Naive thymus-derived CD8-positive, alpha-beta T cell (primary cell): ENCODE measurements around the gene ENTR1. TPM values are rescaled to one million over a fixed set of nuclear protein-coding genes. Genes with fewer than 3 reads are reported as not detected.

Experiments
- ATAC-seq, 2 donors: fragments of 150-1000 bp; cut with Tn5 transposase in 1 of 2; sonication (Bioruptor Pico), chemical (Tn5 transposase) in 1 of 2; 1 replicate in 1 of 2; 2 replicates in 1 of 2; pipeline ENCODE4 v1.10.0; 2021; ENCODE audit warnings: mild to moderate bottlenecking in 2 of 2, moderate library complexity in 2 of 2
- POLR2A ChIA-PET: fragments of 350-600 bp; sonication (Branson Sonifier 250); formaldehyde crosslinking; loops from one replicate; lab custom pipeline; 2021; ENCODE audit warnings: antibody characterized with exemption; lab: Charles Lee
- DNase-seq, 10 donors: peaks; one replicate each; pipeline versions ENCODE4 v3.0.0 to v3.0.0-alpha.2; 2020 to 2022
- H3K27ac Mint-ChIP-seq, 10 donors: one replicate each; pipeline ENCODE4 v1.8.0; 2020 to 2022; ENCODE audit warnings: mild to moderate bottlenecking in 10 of 10, mixed read lengths in 10 of 10, moderate library complexity in 4 of 10, inconsistent platforms in 1 of 10
- H3K27me3 Mint-ChIP-seq, 5 donors: one replicate each; pipeline ENCODE4 v1.8.0; 2021 to 2022; ENCODE audit warnings: mixed read lengths in 5 of 5
- H3K36me3 Mint-ChIP-seq, 3 donors: one replicate each; pipeline ENCODE4 v1.8.0; 2020 to 2022; ENCODE audit warnings: mixed read lengths in 3 of 3, mild to moderate bottlenecking in 2 of 3, inconsistent platforms in 1 of 3
- H3K4me1 Mint-ChIP-seq, 4 donors: one replicate each; pipeline ENCODE4 v1.8.0; 2021 to 2022; ENCODE audit warnings: mixed read lengths in 4 of 4
- H3K4me3 Mint-ChIP-seq, 10 donors: one replicate each; pipeline ENCODE4 v1.8.0; 2020 to 2022; ENCODE audit warnings: mild to moderate bottlenecking in 10 of 10, mixed read lengths in 10 of 10, moderate library complexity in 6 of 10, inconsistent platforms in 1 of 10
- H3K9me3 Mint-ChIP-seq, 9 donors: one replicate each; pipeline ENCODE4 v1.8.0; 2020 to 2022; ENCODE audit warnings: mixed read lengths in 9 of 9, mild to moderate bottlenecking in 3 of 9, inconsistent platforms in 1 of 9, moderate library complexity in 1 of 9
- polyA plus RNA-seq, 3 donors: library from polyadenylated mRNA; unstranded; fragments of 300-500 nt; fragmentation: Illumina TruSeq; gene quantifications; one replicate each; pipeline ENCODE4 v1.2.3, GENCODE V29; 2021
- total RNA-seq, 8 experiments: library from RNA in 2 of 8; stranded (reverse) in 2 of 8; gene quantifications; one replicate each; pipeline ENCODE4 v1.2.3 and lab custom pipeline; 2021 to 2026

Gene ENTR1
- total and polyA plus RNA-seq, 5 experiments from 2014 or later, result 9.7 to 96.0 (median 16.8) TPM

DNA sequence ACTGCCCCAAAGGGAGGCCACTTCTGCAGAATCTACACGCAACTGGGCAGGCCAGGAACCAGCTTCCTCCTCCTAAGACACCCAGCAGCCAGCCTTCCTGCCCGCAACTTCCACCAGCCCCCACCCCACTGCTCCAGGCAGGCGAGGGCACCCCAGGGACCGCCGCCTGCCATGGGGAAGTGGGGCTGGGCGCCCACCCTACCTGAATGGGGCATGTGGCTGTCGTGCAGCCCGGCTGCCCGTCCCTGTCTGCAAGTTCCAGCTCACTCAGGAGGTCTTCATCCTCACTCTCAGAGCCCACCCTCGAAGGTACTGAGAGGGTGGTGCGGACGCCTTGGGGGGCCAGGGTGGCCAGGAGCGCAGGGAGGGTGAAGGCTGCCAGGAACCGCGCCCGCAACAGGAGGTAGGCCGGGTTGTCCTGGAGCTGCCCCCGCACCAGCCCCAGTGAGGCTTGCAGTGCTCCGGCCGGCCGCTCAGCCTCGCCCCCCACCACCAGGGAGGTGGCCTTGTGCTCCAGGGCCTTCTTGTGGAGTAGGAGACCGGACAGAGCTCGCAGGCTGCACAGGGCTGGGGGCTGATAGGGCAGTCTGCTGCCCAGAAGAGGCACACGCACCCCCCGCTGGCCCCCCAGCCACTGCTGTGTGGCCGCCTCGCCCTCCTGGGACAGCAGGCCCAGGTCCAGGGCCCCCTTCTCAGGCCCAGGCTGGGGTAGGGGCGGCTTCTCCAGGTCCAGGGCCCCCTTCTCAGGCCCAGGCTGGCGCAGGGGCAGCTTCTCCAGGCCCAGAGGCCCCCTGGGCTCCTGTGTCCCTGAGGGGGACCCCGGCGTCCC is 32.9 kb downstream of the ENTR1 start:
- H3K27ac Mint-ChIP-seq, result no peak overlapping the region
- no peaks in the 10 kb centered on the region for H3K9me3 Mint-ChIP-seq
- peaks cover 0 to 5% (median 0%) of the 10 kb centered on the region in 4 donors for H3K4me1 Mint-ChIP-seq
- POLR2A ChIA-PET, result interaction anchor here (0.8 kb wide), 1 partner anchor 14 kb away, joined by 4 read pairs; the partner anchor contains the start of gene DNLZ
- DNase-seq (no peak), ATAC-seq (no peak)
- peaks cover 0 to 8% (median 0%) of the 10 kb centered on the region in 3 donors for H3K36me3 Mint-ChIP-seq
- H3K4me3 Mint-ChIP-seq, result no peak overlapping the region
- H3K27me3 Mint-ChIP-seq, result no peaks in the 10 kb centered on the region

DNA sequence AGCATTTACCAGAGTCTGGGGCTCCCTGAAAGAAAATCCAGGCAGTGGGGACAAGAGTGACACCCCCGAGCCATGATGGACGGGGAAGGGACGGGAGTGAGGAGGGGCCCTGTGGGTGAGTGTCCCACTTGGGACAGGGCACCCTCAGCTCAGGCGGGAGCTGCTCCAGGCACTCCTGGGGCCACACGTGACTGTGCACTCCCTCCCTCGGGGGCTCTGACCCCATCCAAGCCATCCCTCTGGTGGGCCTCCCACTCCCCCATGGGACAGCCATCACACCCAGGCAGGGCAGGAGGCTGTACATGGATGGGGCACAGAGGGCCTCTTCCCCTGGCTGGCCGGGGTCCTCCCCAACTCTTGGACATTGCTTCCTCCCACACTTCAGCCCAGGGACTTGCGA is 34.0 kb downstream of the ENTR1 start:
- ATAC-seq (no peak), DNase-seq (no peak)
- peaks cover 0 to 5% (median 0%) of the 10 kb centered on the region in 4 donors for H3K4me1 Mint-ChIP-seq
- POLR2A ChIA-PET, result interaction anchor here (0.8 kb wide), 1 partner anchor 13 kb away, joined by 4 read pairs; the partner anchor contains the start of gene DNLZ
- H3K4me3 Mint-ChIP-seq, result no peak overlapping the region
- H3K36me3 Mint-ChIP-seq, result peaks cover 0 to 8% (median 0%) of the 10 kb centered on the region in 3 donors
- H3K27me3 Mint-ChIP-seq, result no peaks in the 10 kb centered on the region
- no peaks in the 10 kb centered on the region for H3K9me3 Mint-ChIP-seq
- H3K27ac Mint-ChIP-seq, result no peak overlapping the region

DNA sequence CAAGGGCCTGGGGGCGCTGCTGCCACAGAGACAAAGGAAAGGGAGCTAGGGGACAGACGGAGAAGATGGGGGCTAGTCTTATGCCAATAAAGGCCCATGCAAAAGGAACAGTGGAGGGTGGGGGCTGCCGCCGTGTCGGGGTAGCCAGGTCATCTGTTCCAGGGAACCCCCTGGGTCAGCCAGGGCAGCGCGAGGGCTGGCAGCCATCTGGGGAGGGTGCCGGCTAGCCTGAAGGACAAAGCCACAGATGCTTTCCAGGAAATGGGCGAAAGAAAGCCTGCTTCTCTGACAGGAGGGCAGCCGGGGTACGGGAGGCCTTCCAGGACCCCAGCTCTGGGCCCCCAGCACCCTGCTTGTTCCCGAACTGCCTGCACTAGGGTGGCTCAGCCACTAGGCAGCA is 35.3 kb downstream of the ENTR1 start:
- H3K27ac Mint-ChIP-seq, result no peak overlapping the region
- no peaks in the 10 kb centered on the region for H3K27me3 Mint-ChIP-seq
- POLR2A ChIA-PET, result no interaction called here
- DNase-seq, result no peak
- ATAC-seq, result no peak
- peaks cover 0 to 5% (median 0%) of the 10 kb centered on the region in 3 donors for H3K36me3 Mint-ChIP-seq
- peaks cover 0 to 5% (median 0%) of the 10 kb centered on the region in 4 donors for H3K4me1 Mint-ChIP-seq
- no peak overlapping the region for H3K4me3 Mint-ChIP-seq
- no peaks in the 10 kb centered on the region for H3K9me3 Mint-ChIP-seq

DNA sequence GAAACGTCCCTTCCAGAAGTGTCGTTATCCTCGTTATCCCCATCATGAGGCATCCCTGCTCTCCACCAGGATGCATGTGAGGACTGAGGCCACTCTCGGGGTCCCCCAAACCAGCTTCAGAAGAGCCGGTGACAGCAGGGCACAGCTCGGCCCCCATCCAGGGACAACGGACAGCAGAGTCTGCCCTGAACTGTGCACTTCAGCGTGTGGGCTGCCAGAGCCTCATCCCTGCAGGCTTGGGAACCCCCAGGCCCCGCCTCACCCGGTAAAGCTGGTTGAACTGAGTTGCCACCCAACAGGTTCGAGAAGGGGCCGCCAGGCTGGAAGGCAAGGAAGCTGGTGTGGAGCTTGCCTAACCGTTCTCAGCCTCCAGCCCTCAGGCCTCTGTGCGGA is 36.2 kb downstream of the ENTR1 start:
- DNase-seq, result no peak
- ATAC-seq, result no peak
- H3K27me3 Mint-ChIP-seq, result no peaks in the 10 kb centered on the region
- POLR2A ChIA-PET, result interaction anchor here (1.4 kb wide), 1 partner anchor 9 kb away, joined by 3 read pairs; no protein-coding TSS in a partner anchor
- peak overlapping the region in 1 of 10 donors; percentile 73 for H3K27ac Mint-ChIP-seq
- H3K4me1 Mint-ChIP-seq, result peaks cover 0 to 5% (median 0%) of the 10 kb centered on the region in 4 donors
- no peaks in the 10 kb centered on the region for H3K9me3 Mint-ChIP-seq
- H3K4me3 Mint-ChIP-seq, result no peak overlapping the region
- peaks cover 0 to 5% (median 0%) of the 10 kb centered on the region in 3 donors for H3K36me3 Mint-ChIP-seq

DNA sequence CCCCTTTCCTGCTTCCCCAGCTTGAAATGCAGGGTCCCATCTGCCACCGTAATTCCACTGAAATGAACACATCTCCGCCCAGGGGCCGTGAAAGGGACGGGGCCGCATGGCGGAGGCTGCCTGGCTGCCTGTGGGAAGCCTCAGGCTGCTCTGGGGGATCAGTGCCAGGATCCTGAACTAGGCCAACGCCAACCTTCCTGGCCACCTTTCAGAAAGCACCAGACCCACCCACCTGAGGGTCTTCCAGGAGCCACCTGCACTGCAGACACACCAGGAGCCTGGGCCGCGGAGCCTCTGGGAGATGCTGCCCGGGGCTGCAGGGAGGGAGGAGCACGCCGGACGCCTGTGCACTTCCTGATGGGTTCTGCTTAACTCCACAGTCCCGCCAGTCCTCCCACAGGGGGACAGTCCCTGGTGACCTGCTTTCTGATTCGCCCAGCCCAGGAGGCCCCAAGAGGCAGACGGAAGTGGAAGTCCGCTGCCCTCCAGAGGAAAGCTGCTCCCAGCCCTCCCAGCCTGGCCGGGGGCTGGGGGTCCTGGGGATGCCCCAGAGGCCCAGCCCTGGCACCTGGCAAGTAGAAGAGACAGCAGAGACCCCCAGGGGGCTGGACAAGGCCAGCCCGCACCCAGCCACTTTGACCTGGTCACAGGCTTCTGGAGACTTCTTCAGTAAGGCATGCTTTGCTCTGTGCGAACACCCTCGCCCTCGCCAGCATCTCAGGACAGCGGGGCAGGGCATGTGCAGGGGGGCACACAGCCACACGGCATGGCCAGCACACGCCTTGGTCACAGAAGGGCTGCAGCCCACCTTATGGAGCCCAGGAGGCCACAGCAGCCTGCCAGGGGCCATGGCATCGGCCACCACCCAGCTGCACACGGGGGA is 36.9 kb downstream of the ENTR1 start, which contains the start of gene CARD9:
Gene CARD9 (minus strand): TSS at position 370 of the 883 bp plus-strand sequence. CDS start 1,591 bp downstream, outside the sequence.
- H3K27me3 Mint-ChIP-seq, result no peaks in the 10 kb centered on the region
- POLR2A ChIA-PET, result interaction anchor here (1.4 to 1.9 kb wide), 2 partner anchors 8 to 10 kb away, joined by 3 to 6 read pairs; partner anchors contain the start of gene DNLZ
- H3K4me3 Mint-ChIP-seq, result peak within 1 kb of the TSS in 2 of 10 donors; percentile 26 to 58
- H3K4me1 Mint-ChIP-seq, result peaks cover 0 to 5% (median 0%) of the 10 kb centered on the region in 4 donors
- ATAC-seq (no peak), DNase-seq (no peak)
- H3K36me3 Mint-ChIP-seq, result no peaks in the 10 kb centered on the region
- H3K27ac Mint-ChIP-seq, result peak within 1 kb of the TSS in 2 of 10 donors; percentile 31 to 73
- no peaks in the 10 kb centered on the region for H3K9me3 Mint-ChIP-seq

DNA sequence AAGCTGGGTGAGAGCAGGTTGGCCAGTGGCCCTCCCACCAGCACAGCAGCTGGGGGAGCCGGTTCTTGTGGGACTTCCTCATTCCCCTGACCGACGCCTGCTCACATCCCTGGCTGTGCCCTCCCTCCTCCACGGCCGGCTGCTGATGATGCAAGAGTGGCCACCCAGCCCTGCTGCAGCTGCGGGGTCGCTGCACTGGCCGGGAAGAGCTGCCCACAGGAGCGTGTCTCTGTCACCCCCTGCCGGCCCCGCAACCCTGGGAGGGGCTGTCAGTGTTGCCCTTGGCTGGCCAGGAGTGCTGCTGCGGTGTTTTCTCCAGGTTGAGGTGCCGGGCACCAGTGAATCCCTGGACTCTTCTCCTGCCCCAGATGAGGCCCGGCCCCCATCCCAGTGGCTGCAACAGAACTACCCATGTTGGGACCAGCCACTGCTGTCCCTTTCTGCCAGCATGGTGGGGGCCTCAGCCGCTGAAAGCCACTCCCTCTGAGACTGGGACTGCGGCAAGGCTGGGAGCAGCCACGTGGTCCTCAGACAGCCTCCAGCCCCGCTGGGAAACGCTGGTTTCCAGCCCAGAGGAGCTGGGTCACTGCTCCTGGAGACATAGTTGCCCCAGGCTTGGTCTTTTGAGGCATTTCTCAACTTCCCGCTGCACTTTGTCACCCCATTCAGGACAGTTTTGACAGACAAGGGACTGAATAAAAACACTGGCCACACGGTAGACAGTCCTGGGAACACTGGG is 37.7 kb downstream of the ENTR1 start:
- H3K36me3 Mint-ChIP-seq, result no peaks in the 10 kb centered on the region
- no peak for ATAC-seq
- peaks cover 0 to 5% (median 0%) of the 10 kb centered on the region in 4 donors for H3K4me1 Mint-ChIP-seq
- POLR2A ChIA-PET, result interaction anchor here (1.9 kb wide), 1 partner anchor 9 kb away, joined by 6 read pairs; the partner anchor contains the start of gene DNLZ
- peak overlapping the region in 1 of 10 donors; percentile 31 for H3K27ac Mint-ChIP-seq
- no peak for DNase-seq
- no peaks in the 10 kb centered on the region for H3K27me3 Mint-ChIP-seq
- no peaks in the 10 kb centered on the region for H3K9me3 Mint-ChIP-seq
- H3K4me3 Mint-ChIP-seq, result peak overlapping the region in 2 of 10 donors; percentile 26 to 58

GRCh38 chr9:136372006-136372405 is 38.4 kb downstream of the ENTR1 start:
- POLR2A ChIA-PET, result interaction anchor here (0.6 to 1.9 kb wide), 2 partner anchors 9 to 270 kb away, joined by 5 to 6 read pairs; partner anchors contain the start of gene DNLZ
- peaks cover 0 to 5% (median 0%) of the 10 kb centered on the region in 4 donors for H3K4me1 Mint-ChIP-seq
- no peak overlapping the region for H3K4me3 Mint-ChIP-seq
- no peaks in the 10 kb centered on the region for H3K27me3 Mint-ChIP-seq
- no peaks in the 10 kb centered on the region for H3K36me3 Mint-ChIP-seq
- DNase-seq (no peak), ATAC-seq (no peak)
- no peak overlapping the region for H3K27ac Mint-ChIP-seq
- no peaks in the 10 kb centered on the region for H3K9me3 Mint-ChIP-seq

GRCh38 chr9:136371533-136371880 is 38.9 kb downstream of the ENTR1 start:
- Mint-ChIP-seq H3K27ac (no peak overlapping the region), H3K9me3 (no peaks in the 10 kb centered on the region), H3K27me3 (no peaks in the 10 kb centered on the region), H3K36me3 (no peaks in the 10 kb centered on the region), H3K4me1 (peaks cover 0 to 5% (median 0%) of the 10 kb centered on the region in 4 donors), H3K4me3 (no peak overlapping the region)
- ATAC-seq (no peak), DNase-seq (no peak)
- POLR2A ChIA-PET, result interaction anchor here (0.6 to 1.9 kb wide), 2 partner anchors 8 to 270 kb away, joined by 5 to 6 read pairs; partner anchors contain the start of gene DNLZ

GRCh38 chr9:136370687-136371532 is 39.5 kb downstream of the ENTR1 start:
- peaks cover 0 to 2% (median 0%) of the 10 kb centered on the region in 3 donors for H3K36me3 Mint-ChIP-seq
- H3K9me3 Mint-ChIP-seq, result no peaks in the 10 kb centered on the region
- H3K27me3 Mint-ChIP-seq, result no peaks in the 10 kb centered on the region
- peaks cover 0 to 5% (median 0%) of the 10 kb centered on the region in 4 donors for H3K4me1 Mint-ChIP-seq
- POLR2A ChIA-PET, result no interaction called here
- ATAC-seq (no peak), DNase-seq (no peak)
- no peak overlapping the region for H3K4me3 Mint-ChIP-seq
- no peak overlapping the region for H3K27ac Mint-ChIP-seq

DNA sequence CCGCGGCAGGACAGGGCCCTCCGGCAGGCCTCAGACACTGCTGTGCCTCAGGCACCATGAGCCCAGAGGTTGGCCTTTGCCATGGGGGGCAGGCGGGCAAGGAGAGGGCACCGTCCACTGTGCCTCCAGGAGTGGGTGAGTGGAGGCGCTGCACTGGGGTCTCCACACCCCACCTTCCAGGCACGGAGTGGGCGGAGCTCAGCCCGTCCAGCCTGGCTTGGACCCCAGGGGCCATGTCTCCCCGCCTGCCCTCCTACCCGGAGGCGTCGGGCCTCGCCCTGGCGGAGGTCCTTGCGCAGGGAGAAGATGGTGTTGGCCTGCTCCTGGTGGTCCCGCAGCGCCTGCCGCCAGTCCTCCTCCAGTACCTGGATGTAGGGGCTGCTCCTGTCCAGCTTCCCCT is 40.4 kb downstream of the ENTR1 start:
- ATAC-seq, result no peak
- H3K27ac Mint-ChIP-seq, result no peak overlapping the region
- H3K27me3 Mint-ChIP-seq, result no peaks in the 10 kb centered on the region
- H3K4me3 Mint-ChIP-seq, result no peak overlapping the region
- POLR2A ChIA-PET, result no interaction called here
- H3K36me3 Mint-ChIP-seq, result peaks cover 0 to 2% (median 0%) of the 10 kb centered on the region in 3 donors
- H3K9me3 Mint-ChIP-seq, result no peaks in the 10 kb centered on the region
- H3K4me1 Mint-ChIP-seq, result peaks cover 0 to 5% (median 0%) of the 10 kb centered on the region in 4 donors
- no peak for DNase-seq

DNA sequence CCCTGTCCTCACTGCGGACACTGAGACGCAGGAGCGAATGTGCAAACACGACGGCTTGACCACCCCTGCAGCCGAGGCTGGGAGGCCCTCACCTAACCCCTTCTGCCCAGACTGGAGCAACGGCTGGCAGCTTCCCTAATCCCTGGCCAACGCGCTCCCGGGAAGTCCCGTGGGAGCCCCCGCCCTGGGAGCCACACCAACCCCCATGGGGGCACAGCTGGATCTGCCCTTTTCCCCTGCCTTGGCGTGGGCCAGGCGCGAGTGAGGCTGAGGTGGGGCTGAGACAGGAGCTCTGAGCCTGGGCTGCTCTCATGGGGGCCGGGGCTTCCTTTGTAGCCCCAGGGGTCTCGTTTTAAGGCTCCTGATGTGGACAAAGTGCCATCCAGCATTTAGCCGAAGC is 42.2 kb downstream of the ENTR1 start:
- POLR2A ChIA-PET, result no interaction called here
- Mint-ChIP-seq H3K4me3 (no peak overlapping the region), H3K27me3 (no peaks in the 10 kb centered on the region), H3K36me3 (peaks cover 0 to 2% (median 0%) of the 10 kb centered on the region in 3 donors), H3K27ac (no peak overlapping the region), H3K9me3 (no peaks in the 10 kb centered on the region), H3K4me1 (peaks cover 0 to 4% (median 0%) of the 10 kb centered on the region in 4 donors)
- ATAC-seq (no peak), DNase-seq (no peak)
